OCI-LY3 (cell line): ENCODE data around the gene ACTMAP.
"Not testable (repeated sequence)": the region's sequence is repeated elsewhere in the genome, so short reads cannot be mapped to it uniquely, and the experiment has no call there.

Experiments
- H2AFZ ChIP-seq: fragments of 200-600, 300-600 bp; shearing (Covaris generic); 2 replicates; pipeline ENCODE4 v1.6.0; 2014; ENCODE audit warnings: antibody characterized with exemption, low read depth, low read length
- H3K27ac ChIP-seq: fragments of 200-600, 300-600 bp; sonication (generic); 2 replicates; pipeline ENCODE4 v1.5.1; 2014; ENCODE audit warnings: mild to moderate bottlenecking, low read length, moderate library complexity, mixed read lengths
- H3K27me3 ChIP-seq: fragments of 200-600, 300-600 bp; sonication (generic); 2 replicates; pipeline ENCODE4 v1.6.1; 2014; ENCODE audit warnings: low read depth, low read length, mixed read lengths
- H3K36me3 ChIP-seq: fragments of 200-600, 300-600 bp; sonication (generic); replicated peaks from 2 replicates; pipeline ENCODE3; 2014; ENCODE audit warnings: low read depth, low read length, mixed read lengths
- H3K4me1 ChIP-seq: fragments of 300-600, 200-600 bp; sonication (generic); 2 replicates; pipeline ENCODE4 v1.6.1; 2014; ENCODE audit warnings: low read length, mixed read lengths
- H3K4me2 ChIP-seq: fragments of 200-600, 300-600 bp; sonication (generic); 2 replicates; pipeline ENCODE4 v1.6.1; 2014; ENCODE audit warnings: low read length, mixed read lengths
- H3K4me3 ChIP-seq: fragments of 300-600, 200-600 bp; sonication (generic); 2 replicates; pipeline ENCODE4 v1.5.1; 2014; ENCODE audit warnings: antibody characterized with exemption, mild to moderate bottlenecking, low read length, moderate library complexity
- H3K79me2 ChIP-seq: fragments of 300-600, 200-600 bp; shearing (Covaris generic); 2 replicates; pipeline ENCODE4 v1.6.1; 2014; ENCODE audit warnings: mild to moderate bottlenecking, low read length, mixed read lengths
- H3K9ac ChIP-seq: fragments of 300-600, 200-600 bp; shearing (Covaris generic); 2 replicates; pipeline ENCODE4 v1.6.0; 2014; ENCODE audit warnings: mild to moderate bottlenecking, low read length, moderate library complexity
- H3K9me3 ChIP-seq: fragments of 200-600, 300-600 bp; shearing (Covaris generic); 2 replicates; pipeline ENCODE4 v1.6.1; 2014; ENCODE audit warnings: low read length, mixed read lengths; ENCODE audit not compliant: insufficient read depth
- H4K20me1 ChIP-seq: fragments of 200-600, 300-600 bp; sonication (generic); 2 replicates; pipeline ENCODE4 v1.6.1; 2016; ENCODE audit warnings: low read length, mixed read lengths; ENCODE audit not compliant: insufficient read depth
- CTCF ChIP-seq: fragments of 200-600, 300-600 bp; sonication (generic); IDR thresholded peaks from 2 replicates; pipeline ENCODE4 v1.5.1; 2014; ENCODE audit warnings: antibody characterized with exemption, low read length, low read depth
- EZH2phosphoT487 ChIP-seq: fragments of 200-600 bp; shearing (Covaris generic); IDR thresholded peaks from 2 replicates; pipeline ENCODE4 v1.6.1; 2018; ENCODE audit warnings: antibody characterized with exemption, mixed run types, low read depth

Gene ACTMAP

DNA sequence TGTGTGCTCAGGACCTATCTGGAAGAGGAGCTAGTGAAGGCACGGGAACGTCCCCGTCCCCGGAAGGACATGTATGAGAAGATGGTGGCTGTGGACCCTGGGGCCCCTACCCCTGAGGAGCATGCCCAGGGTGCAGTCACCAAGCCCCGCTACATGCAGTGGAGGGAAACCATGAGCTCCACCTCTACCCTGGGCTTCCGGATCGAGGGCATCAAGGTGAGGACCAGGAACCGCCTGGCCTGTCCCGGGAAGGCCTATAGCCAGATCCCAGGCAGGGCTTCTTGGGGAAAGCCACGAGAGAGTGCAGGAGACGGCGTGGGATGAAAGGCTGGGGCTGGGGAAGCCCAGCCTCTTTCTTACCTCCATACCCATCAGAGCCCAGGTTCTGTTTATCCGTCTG is 17.1 kb downstream of the ACTMAP start:
- Histone ChIP-seq H3K27me3 (no peaks in the 10 kb centered on the region), H3K4me2 (no peak overlapping the region), H4K20me1 (no peaks in the 10 kb centered on the region), H3K4me3 (no peak overlapping the region), H3K79me2 (no peaks in the 10 kb centered on the region), H3K9me3 (no peaks in the 10 kb centered on the region), H3K36me3 (peaks cover 43% of the 10 kb centered on the region), H3K27ac (no peak overlapping the region), H2AFZ (no peak overlapping the region), H3K9ac (no peak overlapping the region), H3K4me1 (no peaks in the 10 kb centered on the region)
- no peak for TF ChIP-seq EZH2phosphoT487
- no peak for TF ChIP-seq CTCF

- H3K4me3 ChIP-seq, H3K9ac ChIP-seq, H4K20me1 ChIP-seq, H3K27ac ChIP-seq, H3K4me1 ChIP-seq, H3K4me2 ChIP-seq, H2AFZ ChIP-seq, H3K79me2 ChIP-seq, H3K9me3 ChIP-seq, H3K27me3 ChIP-seq: not testable (repeated sequence)
- peaks cover 43% of the 10 kb centered on the region for H3K36me3 ChIP-seq
These were observed 18.0 kb downstream of the ACTMAP start for GRCh38 chr19:40732304-40732703.

DNA sequence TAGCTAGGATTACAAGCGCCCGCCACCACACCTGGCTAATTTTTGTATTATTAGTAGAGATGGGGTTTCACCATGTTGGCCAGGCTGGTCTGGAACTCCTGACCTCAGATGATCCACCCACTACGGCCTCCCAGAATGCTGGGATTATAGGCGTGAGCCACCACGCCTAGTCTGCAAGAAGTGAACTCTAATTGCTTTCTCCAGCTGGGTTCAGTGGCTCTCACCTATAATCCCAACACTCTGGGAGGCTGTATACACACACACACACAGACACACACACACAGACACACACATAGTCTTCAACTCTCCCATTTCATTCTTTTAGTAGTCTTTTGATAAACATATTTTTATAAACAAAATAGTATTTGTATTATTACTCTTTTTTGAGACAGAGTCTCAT is 20.2 kb downstream of the ACTMAP start:
- H3K27ac ChIP-seq, H3K9me3 ChIP-seq, H2AFZ ChIP-seq, H3K4me2 ChIP-seq, H3K9ac ChIP-seq, H3K4me3 ChIP-seq, H3K4me1 ChIP-seq, H3K27me3 ChIP-seq, H4K20me1 ChIP-seq, H3K79me2 ChIP-seq: not testable (repeated sequence)
- peaks cover 37% of the 10 kb centered on the region for H3K36me3 ChIP-seq

- Histone ChIP-seq H3K4me3 (no peak overlapping the region), H3K9me3 (no peaks in the 10 kb centered on the region), H3K27ac (no peak overlapping the region), H3K9ac (no peak overlapping the region), H3K79me2 (peaks cover 8% of the 10 kb centered on the region; the same call in 1 of the 2 replicates), H3K4me2 (no peak overlapping the region), H4K20me1 (no peaks in the 10 kb centered on the region), H2AFZ (no peak overlapping the region), H3K27me3 (no peaks in the 10 kb centered on the region), H3K4me1 (no peaks in the 10 kb centered on the region), H3K36me3 (peaks cover 34% of the 10 kb centered on the region)
- TF ChIP-seq CTCF, result no peak
- no peak for TF ChIP-seq EZH2phosphoT487
These were observed 24.0 kb downstream of the ACTMAP start for GRCh38 chr19:40726279-40726678.

DNA sequence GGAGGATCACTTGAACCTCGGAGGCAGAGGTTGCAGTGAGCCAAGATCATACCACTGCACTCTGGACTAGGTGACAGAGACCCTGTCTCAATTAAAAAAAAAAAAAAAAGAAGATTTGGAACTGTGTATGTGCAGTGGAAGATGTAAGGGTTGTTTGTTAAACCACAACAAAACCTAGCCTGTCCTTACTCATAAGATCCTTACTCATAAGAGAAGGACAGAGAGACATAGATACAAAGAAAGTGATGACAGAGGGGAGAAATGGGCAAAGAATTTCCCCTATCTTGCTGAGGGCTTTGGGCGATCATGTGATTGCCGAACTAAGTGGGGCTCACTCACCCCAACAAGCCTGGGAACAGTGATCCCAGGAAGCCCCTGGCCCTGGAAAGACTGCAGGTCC is 25.4 kb downstream of the ACTMAP start:
- Histone ChIP-seq H2AFZ (no peak overlapping the region), H3K36me3 (peaks cover 35% of the 10 kb centered on the region), H3K9ac (no peak overlapping the region), H4K20me1 (no peaks in the 10 kb centered on the region), H3K27me3 (no peaks in the 10 kb centered on the region), H3K4me3 (no peak overlapping the region), H3K9me3 (no peaks in the 10 kb centered on the region), H3K4me1 (no peaks in the 10 kb centered on the region), H3K4me2 (no peak overlapping the region), H3K27ac (no peak overlapping the region), H3K79me2 (peaks cover 19% of the 10 kb centered on the region)
- no peak for TF ChIP-seq EZH2phosphoT487
- TF ChIP-seq CTCF, result no peak
